Ectodermal cell (in vitro differentiated cells): ENCODE results near the gene CCNK.

Experiments
- H3K27ac ChIP-seq: 2 replicates; pipeline ENCODE4 v1.7.0; 2013; ENCODE audit warnings: mild to moderate bottlenecking, low read depth, low read length; ENCODE audit not compliant: insufficient read depth, poor library complexity, severe bottlenecking
- H3K27me3 ChIP-seq: 2 replicates; pipeline ENCODE4 v1.7.0; 2013; ENCODE audit warnings: mild to moderate bottlenecking, low read length; ENCODE audit not compliant: insufficient read depth, control insufficient read depth, poor library complexity, severe bottlenecking
- H3K36me3 ChIP-seq: one replicate; pipeline ENCODE4 v1.7.0; 2013; ENCODE audit warnings: low read length; ENCODE audit not compliant: control insufficient read depth, insufficient read depth
- H3K4me1 ChIP-seq: one replicate; pipeline ENCODE4 v1.7.0; 2013; ENCODE audit warnings: low read length; ENCODE audit not compliant: control insufficient read depth, insufficient read depth
- H3K4me3 ChIP-seq: 2 replicates; pipeline ENCODE4 v1.7.0; 2013; ENCODE audit warnings: low read depth, low read length, control low read depth; ENCODE audit not compliant: insufficient read depth
- H3K9me3 ChIP-seq: 2 replicates; pipeline ENCODE4 v1.7.0; 2013; ENCODE audit warnings: mild to moderate bottlenecking, low read length, moderate library complexity; ENCODE audit not compliant: control insufficient read depth
- WGBS, 2 experiments: methylation state at CpG; one replicate each; pipeline ENCODE4 v1.1.7; 2013; ENCODE audit warnings: missing lambda C conversion rate in 2 of 2; 5-methylcytosine and 5-hydroxymethylcytosine counted together

The CCNK gene

DNA sequence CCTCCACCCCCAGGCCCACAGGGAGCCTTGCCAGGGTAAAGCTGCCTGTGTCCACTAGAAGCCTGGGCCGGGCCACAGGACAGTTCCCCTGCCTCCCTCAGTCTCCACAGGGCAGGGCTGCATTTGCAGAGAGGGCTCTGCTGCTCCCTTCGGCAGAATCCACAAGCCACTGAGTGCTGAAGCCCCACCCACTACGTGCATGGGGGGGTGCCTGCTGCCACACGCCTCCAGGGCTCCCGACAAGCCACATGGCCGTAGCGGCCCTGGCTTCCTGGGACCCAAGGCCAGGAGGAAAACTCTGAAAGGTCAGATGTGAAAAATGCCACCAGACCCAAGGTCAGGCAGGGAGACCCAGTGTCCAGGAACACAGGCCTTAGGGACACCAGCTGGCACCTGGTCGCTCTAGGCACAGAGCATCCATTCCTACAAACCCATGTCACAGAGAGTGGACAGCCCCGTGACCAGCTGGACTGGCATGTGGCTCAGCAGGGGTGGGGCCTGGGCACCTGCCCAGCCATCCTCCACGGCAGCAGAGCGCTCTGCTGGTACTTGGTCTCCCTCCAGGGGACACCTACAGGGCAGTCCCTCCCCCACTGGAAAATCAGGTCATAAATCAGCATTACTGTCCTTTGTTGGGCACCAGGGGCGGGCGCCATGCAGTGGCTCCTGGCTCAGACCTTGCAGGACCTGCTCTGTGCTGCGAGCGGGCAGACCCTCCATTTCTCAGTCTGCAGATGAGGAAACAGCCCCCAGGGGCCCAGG is 79.9 kb downstream of the CCNK start:
- Histone ChIP-seq H3K9me3 (no peaks in the 10 kb centered on the region), H3K27me3 (no peaks in the 10 kb centered on the region), H3K27ac (no peak overlapping the region), H3K4me3 (no peak overlapping the region), H3K36me3 (no peaks in the 10 kb centered on the region), H3K4me1 (peaks cover 55% of the 10 kb centered on the region)
- WGBS, 2 experiments: 74 to 80% methylated on average over 15 of the region's 15 CpGs

DNA sequence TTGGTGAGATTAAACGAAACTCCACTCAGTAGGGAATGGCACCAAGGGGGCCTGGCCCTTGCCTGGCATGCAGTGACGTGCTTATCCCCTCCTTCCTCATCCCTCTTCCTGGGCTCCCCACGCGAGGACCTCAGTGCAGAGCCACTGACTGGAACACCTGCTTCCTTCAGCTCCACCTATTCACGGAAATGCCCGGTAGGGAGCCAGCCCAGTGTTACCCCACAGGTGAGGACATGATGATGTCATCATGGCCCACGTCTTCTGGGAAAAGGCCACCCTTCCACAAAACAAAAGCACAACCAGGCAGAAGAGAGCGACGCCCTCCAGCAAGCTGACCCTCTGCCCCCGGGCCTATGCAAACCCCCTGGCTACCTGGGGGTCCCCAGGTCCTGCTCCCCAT is 80.7 kb downstream of the CCNK start:
- H3K9me3 ChIP-seq: no peaks in the 10 kb centered on the region
- peaks cover 62% of the 10 kb centered on the region for H3K4me1 ChIP-seq
- no peaks in the 10 kb centered on the region for H3K36me3 ChIP-seq
- H3K27me3 ChIP-seq: no peaks in the 10 kb centered on the region
- H3K4me3 ChIP-seq: no peak overlapping the region
- 84 to 85% methylated on average over 10 of the region's 10 CpGs for WGBS, 2 experiments
- peak overlapping the region; percentile 86 for H3K27ac ChIP-seq
